Tibial artery (tissue), 4 donors: Measurements from ENCODE around the gene PAFAH1B2.

Experiments used
- DNase-seq, 2 donors: peaks; one replicate each; pipeline ENCODE4 v3.0.0-alpha.2; 2019
- H3K27ac ChIP-seq, 2 donors: fragments of 200-600 bp; sonication (generic) in 1 of 2; 1 replicate in 1 of 2; 2 replicates in 1 of 2; pipeline ENCODE4 v1.5.1; 2018 to 2019; ENCODE audit warnings: mild to moderate bottlenecking in 1 of 2
- H3K27me3 ChIP-seq, 2 donors: fragments of 200-600 bp; sonication (generic) in 1 of 2; one replicate each; pipeline versions ENCODE4 v1.5.1 to v1.6.0; 2016 to 2019
- H3K36me3 ChIP-seq, 3 donors: fragments of 200-600 bp; sonication (generic) in 2 of 3; one replicate each; pipeline ENCODE4 v1.5.1; 2016 to 2019; ENCODE audit warnings: mild to moderate bottlenecking in 2 of 3
- H3K4me1 ChIP-seq, 4 donors: fragments of 200-600 bp; sonication (generic) in 2 of 4; 1 replicate in 3 of 4; 2 replicates in 1 of 4; pipeline ENCODE4 v1.5.1; 2016 to 2019
- H3K4me3 ChIP-seq, 2 donors: fragments of 200-600 bp; sonication (generic) in 1 of 2; 1 replicate in 1 of 2; 2 replicates in 1 of 2; pipeline ENCODE4 v1.5.1; 2018 to 2019; ENCODE audit warnings: mild to moderate bottlenecking in 2 of 2
- H3K9me3 ChIP-seq, 3 donors: fragments of 200-600 bp; sonication (generic) in 1 of 3; one replicate each; pipeline ENCODE4 v1.5.1; 2016 to 2019
- intact Hi-C: fragments of 100-400 bp; cut with DNase I; formaldehyde crosslinking; loops from one replicate; pipeline ENCODE4 v1.15.0; 2023; ENCODE audit warnings: low total_unique reads
- TF ChIP-seq, protein P1 (sequence below), 2 experiments: fragments of 200-600 bp in 1 of 2; fragments of 450-650 bp in 1 of 2; IDR thresholded peaks; one replicate each; pipeline ENCODE4 v1.5.1; 2017 to 2019; ENCODE audit warnings: antibody characterized with exemption in 2 of 2, mild to moderate bottlenecking in 1 of 2, moderate library complexity in 1 of 2

PAFAH1B2 gene

DNA sequence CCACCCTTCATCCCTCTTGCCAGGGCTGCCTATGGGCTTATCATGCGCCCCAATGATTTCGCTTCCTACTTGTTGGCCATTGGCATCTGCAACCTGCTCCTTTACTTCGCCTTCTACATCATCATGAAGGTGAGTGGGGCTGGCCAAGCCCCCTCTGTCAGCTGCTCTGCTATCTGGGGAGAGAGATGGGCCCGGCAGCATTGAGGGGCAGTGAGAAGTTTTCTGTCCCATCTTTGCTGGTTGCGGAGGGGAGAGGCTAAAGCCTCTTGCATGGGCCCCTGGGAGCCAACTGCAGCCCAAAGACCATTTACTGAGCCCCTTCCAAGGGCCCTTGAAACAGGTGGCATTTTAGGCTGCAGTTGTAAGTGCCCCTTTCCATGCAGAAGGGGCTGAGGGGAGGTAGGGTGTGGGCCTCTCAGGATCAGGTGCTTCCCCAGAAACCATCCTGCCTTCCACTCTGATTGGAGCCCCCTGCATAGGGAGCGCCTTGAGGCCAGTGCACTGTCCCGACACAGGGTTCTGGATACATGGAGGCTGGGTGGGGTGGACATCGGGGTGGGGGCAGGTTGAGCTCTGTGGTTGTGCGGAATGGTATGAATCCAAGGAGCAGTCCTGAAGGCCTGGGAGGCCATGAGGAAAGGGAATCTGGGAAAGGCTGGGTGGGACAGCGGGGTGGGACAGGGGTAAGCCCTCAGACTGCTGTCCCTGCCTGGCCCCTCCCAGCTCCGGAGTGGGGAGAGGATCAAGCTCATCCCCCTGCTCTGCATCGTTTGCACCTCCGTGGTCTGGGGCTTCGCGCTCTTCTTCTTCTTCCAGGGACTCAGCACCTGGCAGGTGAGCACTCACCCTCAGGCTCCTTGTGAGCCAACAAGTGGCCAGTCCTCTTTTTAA lies 49.3 kb downstream of the PAFAH1B2 start:
- H3K27me3 ChIP-seq = no peaks in the 10 kb centered on the region
- peak in 1 of 2 donors; percentile 51 for DNase-seq
- peaks cover 38 to 84% (median 75%) of the 10 kb centered on the region in 3 donors for H3K36me3 ChIP-seq
- TF ChIP-seq, protein P1, sequence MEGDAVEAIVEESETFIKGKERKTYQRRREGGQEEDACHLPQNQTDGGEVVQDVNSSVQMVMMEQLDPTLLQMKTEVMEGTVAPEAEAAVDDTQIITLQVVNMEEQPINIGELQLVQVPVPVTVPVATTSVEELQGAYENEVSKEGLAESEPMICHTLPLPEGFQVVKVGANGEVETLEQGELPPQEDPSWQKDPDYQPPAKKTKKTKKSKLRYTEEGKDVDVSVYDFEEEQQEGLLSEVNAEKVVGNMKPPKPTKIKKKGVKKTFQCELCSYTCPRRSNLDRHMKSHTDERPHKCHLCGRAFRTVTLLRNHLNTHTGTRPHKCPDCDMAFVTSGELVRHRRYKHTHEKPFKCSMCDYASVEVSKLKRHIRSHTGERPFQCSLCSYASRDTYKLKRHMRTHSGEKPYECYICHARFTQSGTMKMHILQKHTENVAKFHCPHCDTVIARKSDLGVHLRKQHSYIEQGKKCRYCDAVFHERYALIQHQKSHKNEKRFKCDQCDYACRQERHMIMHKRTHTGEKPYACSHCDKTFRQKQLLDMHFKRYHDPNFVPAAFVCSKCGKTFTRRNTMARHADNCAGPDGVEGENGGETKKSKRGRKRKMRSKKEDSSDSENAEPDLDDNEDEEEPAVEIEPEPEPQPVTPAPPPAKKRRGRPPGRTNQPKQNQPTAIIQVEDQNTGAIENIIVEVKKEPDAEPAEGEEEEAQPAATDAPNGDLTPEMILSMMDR (IDR thresholded peaks at IDR 0.05) = no peak
- intact Hi-C loops = loop anchor here (5.0 kb wide), 1 partner anchor 39 kb away; the partner anchor contains the start of genes PCSK7 and RNF214
- peaks cover 0 to 15% (median 12%) of the 10 kb centered on the region in 4 donors for H3K4me1 ChIP-seq
- no peak overlapping the region for H3K27ac ChIP-seq
- no peaks in the 10 kb centered on the region for H3K9me3 ChIP-seq
- H3K4me3 ChIP-seq = no peak overlapping the region

DNA sequence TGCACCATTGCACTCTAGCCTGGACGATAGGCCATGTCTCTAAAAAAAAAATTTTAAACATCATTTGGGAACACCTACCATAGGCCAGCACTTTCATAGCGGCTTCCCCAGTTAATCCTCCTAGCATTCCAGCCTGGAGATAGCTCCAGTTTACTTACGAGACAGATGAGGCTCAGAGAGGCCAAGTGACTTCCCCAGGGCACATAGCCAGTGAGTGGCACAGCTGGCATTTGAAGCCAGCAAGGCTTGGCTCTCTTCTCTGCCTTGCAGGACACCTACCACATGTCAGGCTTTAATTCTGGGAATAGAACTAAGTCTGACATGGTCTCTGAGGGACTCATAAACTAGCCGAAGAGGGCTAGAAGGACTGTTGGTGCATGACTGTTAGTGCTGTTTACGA lies 50.2 kb downstream of the PAFAH1B2 start:
- peaks cover 29 to 75% (median 66%) of the 10 kb centered on the region in 3 donors for H3K36me3 ChIP-seq
- H3K4me3 ChIP-seq = no peak overlapping the region
- DNase-seq = no peak
- H3K4me1 ChIP-seq = peaks cover 0 to 20% (median 16%) of the 10 kb centered on the region in 4 donors
- intact Hi-C loops = loop anchor here (5.0 kb wide), 1 partner anchor 38 kb away; the partner anchor contains the start of genes PCSK7 and RNF214
- H3K9me3 ChIP-seq = no peaks in the 10 kb centered on the region
- TF ChIP-seq, protein P1 (IDR thresholded peaks at IDR 0.05) = no peak
- no peak overlapping the region for H3K27ac ChIP-seq
- H3K27me3 ChIP-seq = no peaks in the 10 kb centered on the region

GRCh38 chr11:117195258-117195657 lies 51.2 kb downstream of the PAFAH1B2 start:
- Histone ChIP-seq H3K27ac (no peak overlapping the region), H3K4me1 (peaks cover 0 to 20% (median 16%) of the 10 kb centered on the region in 4 donors), H3K4me3 (no peak overlapping the region), H3K27me3 (no peaks in the 10 kb centered on the region), H3K9me3 (no peaks in the 10 kb centered on the region), H3K36me3 (peaks cover 30 to 75% (median 56%) of the 10 kb centered on the region in 3 donors)
- intact Hi-C loops = no loop called here
- no peak for DNase-seq
- TF ChIP-seq, protein P1 (IDR thresholded peaks at IDR 0.05) = no peak

- intact Hi-C loops = no loop called here
- no peak for DNase-seq
- Histone ChIP-seq H3K36me3 (peaks cover 30 to 75% (median 51%) of the 10 kb centered on the region in 3 donors), H3K27me3 (no peaks in the 10 kb centered on the region), H3K4me3 (no peak overlapping the region), H3K4me1 (peaks cover 0 to 20% (median 16%) of the 10 kb centered on the region in 4 donors), H3K27ac (no peak overlapping the region), H3K9me3 (no peaks in the 10 kb centered on the region)
- TF ChIP-seq, protein P1 (IDR thresholded peaks at IDR 0.05) = no peak
These were observed 51.7 kb downstream of the PAFAH1B2 start for GRCh38 chr11:117195761-117196160.

DNA sequence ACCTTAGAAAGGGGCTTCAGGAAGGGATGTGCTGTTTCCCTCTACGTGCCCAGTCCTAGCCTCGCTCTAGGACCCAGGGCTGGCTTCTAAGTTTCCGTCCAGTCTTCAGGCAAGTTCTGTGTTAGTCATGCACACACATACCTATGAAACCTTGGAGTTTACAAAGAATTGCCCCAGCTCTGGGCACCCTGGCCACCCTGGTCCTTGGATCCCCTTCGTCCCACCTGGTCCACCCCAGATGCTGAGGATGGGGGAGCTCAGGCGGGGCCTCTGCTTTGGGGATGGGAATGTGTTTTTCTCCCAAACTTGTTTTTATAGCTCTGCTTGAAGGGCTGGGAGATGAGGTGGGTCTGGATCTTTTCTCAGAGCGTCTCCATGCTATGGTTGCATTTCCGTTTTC lies 52.9 kb downstream of the PAFAH1B2 start:
- no peaks in the 10 kb centered on the region for H3K27me3 ChIP-seq
- DNase-seq = no peak
- H3K36me3 ChIP-seq = peaks cover 37 to 75% (median 50%) of the 10 kb centered on the region in 3 donors
- intact Hi-C loops = no loop called here
- H3K4me3 ChIP-seq = no peak overlapping the region
- TF ChIP-seq, protein P1 (IDR thresholded peaks at IDR 0.05) = no peak
- H3K4me1 ChIP-seq = peaks cover 0 to 20% (median 16%) of the 10 kb centered on the region in 4 donors
- H3K27ac ChIP-seq = peak overlapping the region; percentile 97 to 98
- no peaks in the 10 kb centered on the region for H3K9me3 ChIP-seq
